ENCODE measurements around the gene AADAT.

The AADAT gene

DNA sequence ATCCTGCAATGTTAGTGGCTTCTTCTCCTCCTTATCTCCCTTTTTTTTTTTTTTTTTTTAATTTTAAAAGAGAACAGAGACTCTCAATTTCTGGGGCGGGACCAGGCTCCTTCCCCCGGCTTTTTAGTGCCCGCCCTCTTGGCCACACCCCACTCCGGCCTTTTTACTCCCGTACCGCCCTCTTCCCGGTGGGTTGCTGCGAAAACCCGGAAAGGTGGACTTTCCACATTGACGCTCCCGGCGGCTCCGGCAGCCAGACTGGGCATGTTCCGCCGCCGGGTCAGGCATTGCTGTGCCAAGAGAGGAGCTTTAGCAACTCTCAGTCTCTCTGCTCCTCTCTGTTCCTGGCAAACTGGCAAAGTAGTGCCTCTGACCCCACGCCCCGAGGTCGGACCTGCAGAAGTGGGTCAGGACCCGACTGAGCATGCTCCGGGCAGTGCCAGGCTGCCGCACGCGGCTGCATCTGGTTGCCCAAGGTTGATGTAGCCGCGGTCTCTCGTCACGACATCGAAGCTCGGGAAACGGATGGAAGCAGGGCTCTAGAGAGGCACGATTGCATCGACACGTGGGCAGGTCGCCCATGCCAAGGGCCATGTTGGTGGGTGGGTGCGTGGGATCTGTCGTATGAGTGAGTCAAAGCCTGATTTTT is 62.5 kb downstream of the AADAT start:
- peak; percentile 88 to 91 for DNase-seq

DNA sequence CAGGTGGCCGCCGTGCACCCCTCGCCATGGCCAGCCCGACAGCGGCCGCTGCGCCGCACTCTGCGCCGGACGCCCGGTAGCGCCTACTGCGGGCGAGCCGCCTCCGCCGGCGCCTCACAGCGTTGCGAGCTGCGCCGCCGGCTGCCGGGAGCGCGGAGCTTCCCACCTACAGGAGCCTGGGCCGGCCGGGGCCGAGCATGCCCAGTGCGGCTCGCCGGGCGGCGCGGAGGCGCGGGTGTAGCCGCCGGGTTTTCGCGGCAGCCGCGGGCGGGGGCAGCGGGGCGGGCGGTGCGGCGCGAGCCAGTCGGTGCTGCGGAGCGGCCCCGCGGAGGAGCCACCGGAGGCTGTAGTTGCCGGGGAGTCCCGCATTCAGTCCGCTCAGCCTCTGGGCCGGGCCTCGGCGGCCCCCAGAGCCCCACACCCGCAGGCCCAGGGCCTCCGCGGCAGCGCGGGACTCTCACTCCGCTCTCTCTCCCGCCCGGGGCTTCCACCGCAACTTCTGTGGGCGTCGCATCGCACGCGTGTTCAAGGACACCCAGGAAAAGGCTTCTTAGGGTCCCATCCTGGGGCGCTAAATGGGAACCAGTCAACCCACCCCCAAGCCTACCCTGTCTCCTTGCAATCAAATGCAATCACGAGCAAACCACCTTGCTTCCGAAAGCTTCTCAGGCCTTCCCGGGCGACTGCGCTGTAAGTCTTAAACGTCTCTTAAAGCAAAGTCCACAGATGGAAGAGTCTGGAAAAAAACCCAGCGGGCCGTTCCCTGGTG is 63.3 kb downstream of the AADAT start, which contains the start of gene MFAP3L:
MFAP3L (minus strand) TSS at position 143 of the 769 bp plus-strand sequence. CDS start 20,518 bp downstream, outside the sequence.
- peak; percentile 74 to 80 for DNase-seq

DNA sequence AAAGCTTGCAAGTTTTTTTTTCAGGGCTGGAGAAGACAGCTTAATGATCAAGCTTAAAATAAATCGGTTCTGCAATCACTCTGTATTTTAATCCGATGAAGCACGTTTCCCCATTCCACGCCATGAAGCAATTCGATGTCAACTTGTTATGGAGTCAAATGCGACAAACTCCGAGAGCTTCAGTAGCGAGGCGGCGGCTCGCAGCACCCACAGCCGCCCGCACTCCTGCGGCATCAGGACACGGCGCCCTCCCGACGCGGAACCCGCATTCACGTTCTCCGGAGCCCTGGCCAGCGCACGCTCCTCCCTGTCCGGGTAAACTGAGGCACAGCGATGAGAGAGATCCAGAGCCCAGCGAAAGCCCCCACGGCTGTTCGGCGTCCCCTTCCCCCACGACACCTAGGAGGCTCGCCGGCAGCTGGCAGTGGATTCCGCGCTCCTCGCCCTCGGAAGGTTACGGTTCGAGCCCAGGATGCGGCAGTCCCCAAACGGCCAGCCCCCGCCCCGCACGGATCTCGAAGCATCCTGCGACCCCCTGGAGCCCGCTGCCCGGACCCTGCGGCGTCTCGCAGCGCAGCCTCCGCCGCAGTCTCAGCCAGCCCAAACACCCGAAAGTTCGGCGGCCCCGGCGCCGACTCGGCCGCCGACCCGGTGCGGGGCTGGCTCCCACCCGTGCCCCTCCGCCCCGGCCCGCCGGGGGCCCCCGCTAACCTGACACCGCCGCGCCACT is 64.1 kb downstream of the AADAT start:
- DNase-seq = peak in 1 of 2 donors; percentile 14

DNA sequence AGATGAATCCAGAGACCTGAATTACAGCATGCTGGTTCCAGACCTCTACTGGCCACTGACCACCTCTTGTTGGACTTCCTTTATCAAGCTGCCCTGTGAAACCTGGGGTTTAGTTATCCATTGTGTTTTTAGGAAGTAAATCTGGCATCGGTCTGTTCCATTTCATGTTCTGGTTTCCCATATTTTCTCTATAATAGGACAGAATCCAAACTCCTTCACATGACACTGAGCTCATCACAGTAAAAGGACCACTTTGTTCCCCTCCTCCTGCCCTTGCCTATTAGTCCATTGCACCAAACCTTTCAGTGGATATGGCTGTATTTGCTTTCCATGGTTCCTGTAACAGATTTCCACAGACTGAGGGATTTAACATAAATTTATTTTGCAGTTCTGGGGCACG is 67.5 kb downstream of the AADAT start:
- no peak for DNase-seq

DNA sequence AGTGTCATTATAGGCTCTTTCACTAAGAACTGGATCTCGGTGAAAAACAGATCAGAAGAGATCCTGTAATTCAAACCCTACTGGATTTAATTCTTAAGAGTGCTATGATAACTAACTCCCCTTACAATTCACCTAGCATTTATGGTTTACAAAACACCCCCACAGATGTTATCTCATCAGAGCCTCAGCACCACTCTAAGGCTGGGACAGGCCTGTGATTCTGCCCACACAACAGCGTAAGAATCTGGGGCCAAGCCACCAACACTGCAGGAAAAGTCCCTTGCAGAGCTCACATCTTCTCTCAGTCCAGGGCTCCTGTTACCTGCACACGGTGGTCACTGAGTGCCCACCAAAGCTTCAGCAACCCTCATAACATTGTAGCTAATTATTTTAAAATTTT is 72.5 kb downstream of the AADAT start:
- DNase-seq = no peak

DNA sequence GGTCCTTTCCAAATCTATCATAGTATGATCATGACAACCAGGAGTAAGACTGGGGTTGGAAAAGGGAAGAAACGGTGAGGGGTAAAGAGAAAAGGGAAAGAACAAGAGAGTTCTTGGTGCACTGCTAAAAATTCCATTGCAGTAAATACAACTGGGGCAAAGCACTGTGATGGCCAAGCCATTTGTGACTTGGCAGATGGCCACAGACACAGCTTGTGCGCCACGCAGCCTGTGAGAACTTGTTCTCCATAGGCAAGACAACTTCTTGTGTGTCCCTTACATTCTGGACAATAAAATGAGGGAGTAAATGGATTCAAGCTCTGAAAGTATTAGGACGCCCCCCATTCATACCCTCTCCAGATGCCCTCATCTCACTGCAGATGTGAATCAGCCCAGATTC is 74.5 kb downstream of the AADAT start:
- no peak for DNase-seq

DNA sequence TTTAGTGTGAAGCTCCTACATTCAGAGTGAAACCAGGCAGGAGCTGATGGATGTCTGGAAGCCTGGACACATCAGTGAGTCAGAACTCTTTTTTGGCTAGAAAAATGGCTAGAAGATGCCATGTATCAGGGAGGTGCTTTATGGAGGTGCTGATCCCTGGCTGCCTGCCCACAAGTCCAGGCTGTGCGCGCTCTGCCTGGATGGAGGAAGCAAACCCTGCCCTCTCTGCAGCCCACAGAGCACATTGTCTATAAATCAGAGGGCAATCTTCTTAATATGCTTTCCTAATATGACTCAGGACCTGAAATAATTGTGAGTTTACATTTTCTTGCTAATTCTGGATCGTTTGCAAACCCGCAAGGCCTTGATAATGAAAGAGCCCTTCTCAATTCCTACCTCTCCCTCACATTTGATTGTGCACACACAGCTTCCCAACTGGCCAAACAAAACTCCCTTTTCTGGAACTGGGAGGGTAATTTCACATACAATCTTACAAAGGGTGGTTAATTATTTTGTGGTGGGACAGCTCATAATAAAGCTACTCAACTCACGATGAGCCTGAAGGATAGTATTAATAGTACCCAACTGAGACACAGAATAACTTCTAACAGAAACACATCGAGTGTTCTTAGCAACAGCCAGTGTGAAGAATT is 75.3 kb downstream of the AADAT start:
- no peak for DNase-seq

DNA sequence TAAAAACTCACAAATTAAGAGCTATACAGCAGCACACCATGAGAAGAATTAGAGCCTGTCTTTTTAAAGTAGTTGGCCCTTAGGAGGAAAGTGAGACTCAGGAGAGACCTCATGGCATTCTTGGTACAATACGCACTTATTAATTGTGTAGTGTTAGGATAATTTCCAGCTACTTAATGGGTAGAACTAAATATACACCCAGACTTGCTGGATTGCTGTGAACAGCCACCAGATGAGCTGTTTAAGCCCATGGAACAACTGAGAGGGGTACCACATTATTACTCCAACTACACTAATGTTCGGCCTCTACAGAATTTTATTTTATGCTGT is 77.2 kb downstream of the AADAT start:
- no peak for DNase-seq

DNA sequence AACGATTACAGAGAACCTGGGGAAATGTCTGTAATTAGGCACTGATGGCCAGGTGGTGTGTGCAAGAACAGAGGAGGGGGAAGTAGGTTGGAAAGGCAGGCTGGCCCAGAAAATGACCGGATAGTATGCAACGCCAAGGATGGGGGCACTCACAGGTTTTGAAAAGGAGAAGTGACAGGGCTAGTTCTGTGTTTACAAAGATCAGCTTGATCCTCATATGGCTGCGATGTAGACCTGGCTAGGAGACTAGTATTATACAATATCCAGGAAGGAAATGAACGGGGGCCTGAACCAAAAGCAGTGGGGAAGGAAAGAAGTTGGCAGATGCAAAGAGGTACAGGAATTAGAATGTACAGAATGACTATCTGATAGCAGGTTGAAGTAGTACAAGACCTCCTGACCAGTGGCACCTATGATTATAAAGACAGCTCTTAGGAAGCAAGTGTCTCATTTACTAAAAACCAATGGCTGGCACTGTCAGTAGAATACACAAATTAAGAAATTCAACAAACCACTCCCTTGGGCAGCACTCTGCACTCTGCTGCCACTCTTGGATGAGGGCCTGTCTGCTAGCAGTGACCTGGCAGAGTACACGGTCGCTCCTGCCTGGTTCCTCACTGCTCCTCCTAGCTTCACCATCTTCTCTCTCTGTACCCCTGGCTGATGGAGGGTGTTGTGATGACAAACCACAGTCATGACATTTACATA is 77.7 kb downstream of the AADAT start:
- DNase-seq = no peak

Measured in activated CD4-positive, alpha-beta T cell treated with anti-CD3 and anti-CD28 coated beads for 4 hours (primary cell).